KMS-11 (cell line): ENCODE measurements around the gene KIAA0825.

Source experiments
- H2AFZ ChIP-seq: fragments of 200-600 bp; sonication (generic); 2 replicates; pipeline ENCODE4 v1.6.1; 2016; ENCODE audit warnings: antibody characterized with exemption, mixed run types, low read depth
- H3K27ac ChIP-seq: fragments of 200-600 bp; sonication (generic); 2 replicates; pipeline ENCODE4 v1.6.1; 2016; ENCODE audit warnings: mild to moderate bottlenecking, mixed run types
- H3K27me3 ChIP-seq: fragments of 200-600 bp; sonication (generic); 2 replicates; pipeline ENCODE4 v1.6.1; 2017; ENCODE audit warnings: mild to moderate bottlenecking, low read depth, mixed run types, moderate library complexity; ENCODE audit not compliant: insufficient read depth
- H3K36me3 ChIP-seq: fragments of 200-600 bp; sonication (generic); 2 replicates; pipeline ENCODE4 v1.6.1; 2017; ENCODE audit warnings: mild to moderate bottlenecking, mixed run types; ENCODE audit not compliant: insufficient read depth
- H3K4me1 ChIP-seq: fragments of 200-600 bp; sonication (generic); 2 replicates; pipeline ENCODE4 v1.6.1; 2016; ENCODE audit warnings: mild to moderate bottlenecking, low read depth, mixed run types; ENCODE audit not compliant: poor library complexity, severe bottlenecking
- H3K4me2 ChIP-seq: fragments of 200-600 bp; sonication (generic); 2 replicates; pipeline ENCODE4 v1.7.0; 2016; ENCODE audit warnings: mild to moderate bottlenecking, mixed run types
- H3K4me3 ChIP-seq: fragments of 200-600 bp; sonication (generic); IDR thresholded peaks from 2 replicates; pipeline ENCODE4 v1.6.1; 2017; ENCODE audit warnings: low read depth, low read length, mixed read lengths; ENCODE audit not compliant: insufficient read depth
- H3K79me2 ChIP-seq: fragments of 200-600 bp; sonication (generic); 2 replicates; pipeline ENCODE4 v1.6.1; 2016; ENCODE audit warnings: low read depth, mixed run types; ENCODE audit not compliant: insufficient read depth
- H3K9ac ChIP-seq: fragments of 200-600 bp; sonication (generic); 2 replicates; pipeline ENCODE4 v1.6.1; 2016; ENCODE audit warnings: mild to moderate bottlenecking, mixed run types
- H4K20me1 ChIP-seq: fragments of 200-600 bp; sonication (generic); 2 replicates; pipeline ENCODE4 v1.6.1; 2016; ENCODE audit warnings: mild to moderate bottlenecking, mixed run types; ENCODE audit not compliant: insufficient read depth
- TF ChIP-seq, protein P1 (sequence below): fragments of 200-600 bp; sonication (generic); conservative IDR thresholded peaks from 2 replicates; pipeline ENCODE4 v1.6.1; 2017; ENCODE audit warnings: low read depth, mild to moderate bottlenecking, antibody characterized with exemption, low read length, moderate library complexity, mixed read lengths

Gene KIAA0825

GRCh38 chr5:94388773-94389514 lies 229.5 kb downstream of the KIAA0825 start:
- TF ChIP-seq, protein P1, sequence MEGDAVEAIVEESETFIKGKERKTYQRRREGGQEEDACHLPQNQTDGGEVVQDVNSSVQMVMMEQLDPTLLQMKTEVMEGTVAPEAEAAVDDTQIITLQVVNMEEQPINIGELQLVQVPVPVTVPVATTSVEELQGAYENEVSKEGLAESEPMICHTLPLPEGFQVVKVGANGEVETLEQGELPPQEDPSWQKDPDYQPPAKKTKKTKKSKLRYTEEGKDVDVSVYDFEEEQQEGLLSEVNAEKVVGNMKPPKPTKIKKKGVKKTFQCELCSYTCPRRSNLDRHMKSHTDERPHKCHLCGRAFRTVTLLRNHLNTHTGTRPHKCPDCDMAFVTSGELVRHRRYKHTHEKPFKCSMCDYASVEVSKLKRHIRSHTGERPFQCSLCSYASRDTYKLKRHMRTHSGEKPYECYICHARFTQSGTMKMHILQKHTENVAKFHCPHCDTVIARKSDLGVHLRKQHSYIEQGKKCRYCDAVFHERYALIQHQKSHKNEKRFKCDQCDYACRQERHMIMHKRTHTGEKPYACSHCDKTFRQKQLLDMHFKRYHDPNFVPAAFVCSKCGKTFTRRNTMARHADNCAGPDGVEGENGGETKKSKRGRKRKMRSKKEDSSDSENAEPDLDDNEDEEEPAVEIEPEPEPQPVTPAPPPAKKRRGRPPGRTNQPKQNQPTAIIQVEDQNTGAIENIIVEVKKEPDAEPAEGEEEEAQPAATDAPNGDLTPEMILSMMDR: no peak
- Histone ChIP-seq H3K9ac (no peak overlapping the region), H3K4me1 (no peaks in the 10 kb centered on the region), H3K4me3 (no peak overlapping the region), H3K27ac (no peak overlapping the region), H3K79me2 (no peaks in the 10 kb centered on the region), H3K4me2 (no peak overlapping the region), H4K20me1 (no peaks in the 10 kb centered on the region), H3K27me3 (no peaks in the 10 kb centered on the region), H3K36me3 (no peaks in the 10 kb centered on the region), H2AFZ (no peak overlapping the region)

- H3K9ac ChIP-seq: no peak overlapping the region
- H3K36me3 ChIP-seq: no peaks in the 10 kb centered on the region
- H3K27me3 ChIP-seq: no peaks in the 10 kb centered on the region
- no peak overlapping the region for H2AFZ ChIP-seq
- no peaks in the 10 kb centered on the region for H3K79me2 ChIP-seq
- H3K4me1 ChIP-seq: no peaks in the 10 kb centered on the region
- no peaks in the 10 kb centered on the region for H4K20me1 ChIP-seq
- TF ChIP-seq, protein P1: no peak
- H3K27ac ChIP-seq: no peak overlapping the region
- H3K4me3 ChIP-seq: no peak overlapping the region
- H3K4me2 ChIP-seq: no peak overlapping the region
Observed at GRCh38 chr5:94385767-94386166, 232.6 kb downstream of the KIAA0825 start.

DNA sequence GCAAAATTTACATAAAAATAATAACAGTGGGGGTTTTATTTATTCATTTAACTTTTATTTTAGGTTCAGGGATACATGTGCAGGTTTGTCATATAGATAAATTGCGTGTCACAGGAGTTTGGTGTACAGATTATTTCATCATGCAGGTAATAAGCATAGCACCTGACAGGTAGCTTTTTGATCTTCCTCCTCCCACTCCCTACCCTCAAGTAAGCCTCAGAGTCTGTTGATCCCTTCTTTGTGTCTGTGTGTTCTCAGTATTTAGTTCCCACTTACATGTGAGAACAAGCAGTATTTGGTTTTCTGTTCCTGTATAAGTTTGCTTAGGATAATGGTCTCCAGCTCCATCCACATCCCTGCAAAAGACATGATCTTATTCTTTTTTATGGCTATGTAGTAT lies 240.3 kb downstream of the KIAA0825 start:
- Histone ChIP-seq H3K9ac (no peak overlapping the region), H3K4me3 (no peak overlapping the region), H3K27ac (no peak overlapping the region), H2AFZ (no peak overlapping the region), H3K36me3 (no peaks in the 10 kb centered on the region), H4K20me1 (no peaks in the 10 kb centered on the region), H3K79me2 (no peaks in the 10 kb centered on the region), H3K4me2 (no peak overlapping the region), H3K27me3 (no peaks in the 10 kb centered on the region), H3K4me1 (no peaks in the 10 kb centered on the region)
- TF ChIP-seq, protein P1: no peak

GRCh38 chr5:94376672-94377345 lies 241.6 kb downstream of the KIAA0825 start:
- no peak overlapping the region for H2AFZ ChIP-seq
- H3K79me2 ChIP-seq: no peaks in the 10 kb centered on the region
- no peaks in the 10 kb centered on the region for H4K20me1 ChIP-seq
- no peaks in the 10 kb centered on the region for H3K27me3 ChIP-seq
- no peak overlapping the region for H3K4me2 ChIP-seq
- no peaks in the 10 kb centered on the region for H3K36me3 ChIP-seq
- H3K4me3 ChIP-seq: no peak overlapping the region
- TF ChIP-seq, protein P1: no peak
- no peaks in the 10 kb centered on the region for H3K4me1 ChIP-seq
- no peak overlapping the region for H3K9ac ChIP-seq
- H3K27ac ChIP-seq: no peak overlapping the region
